K562 (cell line): Measurements from ENCODE around the gene YES1. TPM values are rescaled to one million over a fixed set of nuclear protein-coding genes. Genes with fewer than 3 reads are reported as not detected.

Source experiments
- CGGBP1 ChIP-seq: fragments of 250-450 bp; sonication (Bioruptor Pico); IDR thresholded peaks from 2 replicates; pipeline ENCODE4 v1.9.0; 2021; ENCODE audit warnings: mild to moderate bottlenecking
- CHCHD3 ChIP-seq: fragments of 250-450 bp; sonication (Bioruptor Pico); IDR thresholded peaks from 2 replicates; pipeline ENCODE4 v2.1.2; 2022; ENCODE audit warnings: mild to moderate bottlenecking
- E2F5 ChIP-seq: sonication (generic); formaldehyde crosslinking; IDR thresholded peaks from 2 replicates; pipeline ENCODE4 v1.8.0; 2022; ENCODE audit warnings: mild to moderate bottlenecking, missing genetic modification reagents
- ETV5 ChIP-seq: sonication (generic); formaldehyde crosslinking; IDR thresholded peaks from 2 replicates; pipeline ENCODE4 v1.4.0; 2020; ENCODE audit warnings: low read depth, mild to moderate bottlenecking, missing genetic modification reagents
- FOXM1 ChIP-seq, 2 experiments: fragments of 450-650 bp in 1 of 2; sonication (generic) in 1 of 2; formaldehyde crosslinking in 1 of 2; IDR thresholded peaks; 2 replicates each; pipeline versions ENCODE4 v1.6.1 to v1.9.0; 2017 to 2022; ENCODE audit warnings: low read depth in 2 of 2, mild to moderate bottlenecking in 2 of 2, missing genetic modification reagents in 1 of 2, moderate library complexity in 1 of 2
- GABPA ChIP-seq: fragments of 200-800 bp; sonication (Bioruptor generic); conservative IDR thresholded peaks from 2 replicates; pipeline ENCODE4 v1.6.1; 2016; ENCODE audit warnings: low read depth, missing genetic modification characterization, missing compliant biosample characterization
- IFI16 ChIP-seq: fragments of 250-450 bp; sonication (Bioruptor Pico); IDR thresholded peaks from 2 replicates; pipeline ENCODE4 v2.1.2; 2022; ENCODE audit warnings: mild to moderate bottlenecking, inconsistent platforms
- LEF1 ChIP-seq: fragments of 450-650 bp; IDR thresholded peaks from 2 replicates; pipeline ENCODE4 v1.6.1; 2016; ENCODE audit warnings: mild to moderate bottlenecking
- MTA3 ChIP-seq: fragments of 450-650 bp; formaldehyde crosslinking; IDR thresholded peaks from 2 replicates; pipeline ENCODE4 v1.6.1; 2017; ENCODE audit warnings: mild to moderate bottlenecking, borderline replicate concordance
- MXD1 ChIP-seq: fragments of 250-450 bp; sonication (Bioruptor Pico); IDR thresholded peaks from 2 replicates; pipeline ENCODE4 v1.8.0; 2021; ENCODE audit warnings: borderline replicate concordance, mild to moderate bottlenecking, moderate library complexity; ENCODE audit not compliant: poor library complexity, severe bottlenecking
- NBN ChIP-seq: fragments of 450-650 bp; IDR thresholded peaks from 2 replicates; pipeline ENCODE4 v1.6.1; 2016; ENCODE audit warnings: low read depth, mild to moderate bottlenecking
- NCOA1 ChIP-seq: fragments of 450-650 bp; IDR thresholded peaks from 2 replicates; pipeline ENCODE4 v1.6.1; 2016; ENCODE audit warnings: low read depth
- RCOR1 ChIP-seq, 2 experiments: IDR thresholded peaks; 2 replicates each; pipeline ENCODE4 v1.6.1; 2012; ENCODE audit warnings: low read depth in 2 of 2, low read length in 2 of 2, borderline replicate concordance in 1 of 2, improper control_type of control experiment in 1 of 2
- SRSF3 ChIP-seq: fragments of 200-400 bp; formaldehyde crosslinking; IDR thresholded peaks from 2 replicates; pipeline ENCODE4 v1.6.1; 2016; ENCODE audit warnings: mild to moderate bottlenecking, low read length, moderate library complexity; ENCODE audit not compliant: insufficient read depth
- TARDBP ChIP-seq: fragments of 450-650 bp; IDR thresholded peaks from 2 replicates; pipeline ENCODE4 v1.6.1; 2016
- TBL1XR1 ChIP-seq, 2 experiments: IDR thresholded peaks; 2 replicates each; pipeline ENCODE4 v1.6.1; 2012; ENCODE audit warnings: improper control_type of control experiment in 2 of 2, low read length in 2 of 2, mild to moderate bottlenecking in 1 of 2
- TEAD4 ChIP-seq, 2 experiments: sonication (generic) in 1 of 2; formaldehyde crosslinking in 1 of 2; IDR thresholded peaks; 2 replicates each; pipeline versions ENCODE4 v1.6.1 to v1.8.0; 2012 to 2022; ENCODE audit warnings: borderline replicate concordance in 1 of 2, inconsistent platforms in 1 of 2, low read length in 1 of 2, mild to moderate bottlenecking in 1 of 2, missing genetic modification reagents in 1 of 2
- ZNF395 ChIP-seq: fragments of 200-800 bp; sonication (Bioruptor generic); IDR thresholded peaks from 2 replicates; pipeline ENCODE4 v1.6.1; 2017; ENCODE audit warnings: missing genetic modification characterization, missing compliant biosample characterization
- ZNF561 ChIP-seq: fragments of 450-650 bp; formaldehyde crosslinking; conservative IDR thresholded peaks from 2 replicates; pipeline ENCODE4 v1.4.0; 2020; ENCODE audit warnings: mild to moderate bottlenecking, moderate library complexity
- ZNF592 ChIP-seq: fragments of 450-650 bp; IDR thresholded peaks from 2 replicates; pipeline ENCODE4 v1.6.1; 2017; ENCODE audit warnings: antibody characterized with exemption, mild to moderate bottlenecking
- polyA plus RNA-seq, 8 experiments: library from polyadenylated mRNA; depleted of rRNA in 4 of 8; stranded (reverse) in 5 of 8; unstranded in 3 of 8; fragments of >200 nt; fragmentation: Nextera tagmentation in 2 of 8; fragmentation: Illumina TruSeq in 1 of 8; extraction: Ambion mirVana in 2 of 8; extraction: Trizol in 1 of 8; gene quantifications; 2 replicates each; pipeline versions ENCODE4 v1.2.1 to v1.2.3, GENCODE V29; 2011 to 2014; ENCODE audit warnings: inconsistent platforms in 1 of 8, missing spikeins in 1 of 8
- total RNA-seq, 7 experiments: library from RNA; depleted of rRNA in 6 of 7; stranded (reverse); fragments of >200 nt in 6 of 7; fragmentation: Illumina TruSeq in 2 of 7; extraction: Trizol in 2 of 7; gene quantifications; 2 replicates each; pipeline versions ENCODE4 v1.2.1 to v1.2.3, GENCODE V29; 2011 to 2021; ENCODE audit warnings: low replicate concordance in 1 of 7

The YES1 gene
- total and polyA plus RNA-seq, 9 of the 15 experiments (the other 6 are each of a cell fraction or from before 2014, with no cell fraction given), result 37.2 to 115 (median 77.7) TPM

- TF ChIP-seq SRSF3 (no peak), CHCHD3 (CRISPR knock-in tag) (no peak), ETV5 (0 out of 2 replicates have a peak, but pooled peaks have one; percentile 20), NCOA1 (peak; percentile 68; the same call in 1 of the 2 replicates), NBN (peak; percentile 59; the same call in 1 of the 2 replicates), IFI16 (CRISPR knock-in tag) (no peak), FOXM1 (IDR thresholded peaks at IDR 0.05; ENCODE audit: low read depth) (peak; percentile 80), FOXM1 (CRISPR knock-in tag; IDR thresholded peaks at IDR 0.05; ENCODE audit: low read depth) (no peak), ZNF592 (0 out of 2 replicates have a peak, but pooled peaks have one; percentile 10), TEAD4 (IDR thresholded peaks at IDR 0.05; ENCODE audit: low read length) (peak; percentile 91), TEAD4 (CRISPR knock-in tag; IDR thresholded peaks at IDR 0.05; ENCODE audit: borderline replicate concordance) (no peak), GABPA (tag) (no peak), ZNF561 (CRISPR knock-in tag) (no peak), RCOR1 (IDR thresholded peaks at IDR 0.05; ENCODE audit: borderline replicate concordance in 1 of 2, low read depth in 2 of 2, low read length in 2 of 2) (peak; percentile 22 to 53; a peak in 2 of 4 replicates), MXD1 (CRISPR knock-in tag) (no peak), CGGBP1 (CRISPR knock-in tag) (no peak), E2F5 (no peak), MTA3 (no peak), LEF1 (peak; percentile 62; the same call in 1 of the 2 replicates), TBL1XR1 (IDR thresholded peaks at IDR 0.05; ENCODE audit: low read length in 2 of 2) (peak in 1 of 2 experiments; percentile 79; a peak in 1 of 4 replicates), ZNF395 (no peak), TARDBP (0 out of 2 replicates have a peak, but pooled peaks have one; percentile 22)
Measured at GRCh38 chr18:773980-774624, 37.9 kb downstream of the YES1 start (continued).
